H1 (cell line): Measurements from ENCODE around the gene PGM2L1. TPM values are rescaled to one million over a fixed set of nuclear protein-coding genes. Genes with fewer than 3 reads are reported as not detected.

ENCODE experiments used
- CTCF ChIA-PET: fragments of 300-600 bp; sonication (Branson Sonifier 250); formaldehyde crosslinking; loops from one replicate; lab custom pipeline; 2021; ENCODE audit not compliant: partially characterized antibody; lab: Charles Lee
- POLR2A ChIA-PET: fragments of 300-600 bp; sonication (Branson Sonifier 250); formaldehyde crosslinking; loops from one replicate; lab custom pipeline; 2021; ENCODE audit warnings: inconsistent platforms; ENCODE audit not compliant: partially characterized antibody; lab: Charles Lee
- DNase-seq, 2 experiments: peaks; one replicate each; pipeline versions ENCODE4 v3.0.0 to v3.0.0-alpha.2; 2010 to 2022; ENCODE audit warnings: low spot score in 2 of 2, low read depth in 1 of 2, mixed read lengths in 1 of 2
- FAIRE-seq: peaks from 2 replicates; lab custom pipeline; 2011; peaks lifted over from hg19 to GRCh38; lab: Jason Lieb, UNC
- H2AFZ ChIP-seq: 2 replicates; pipeline ENCODE4 v1.8.1; 2012; ENCODE audit warnings: low read length, inconsistent platforms
- H2AK5ac ChIP-seq: 2 replicates; pipeline ENCODE4 v1.6.1; 2013; ENCODE audit warnings: low read depth, low read length
- H2BK120ac ChIP-seq: replicated peaks from 2 replicates; pipeline ENCODE3; 2013; ENCODE audit warnings: low read depth, low read length, inconsistent platforms
- H2BK12ac ChIP-seq: 2 replicates; pipeline ENCODE4 v1.6.1; 2013; ENCODE audit warnings: low read depth, low read length
- H2BK15ac ChIP-seq: 2 replicates; pipeline ENCODE4 v1.6.1; 2013; ENCODE audit warnings: low read length
- H2BK20ac ChIP-seq: 2 replicates; pipeline ENCODE4 v1.6.1; 2013; ENCODE audit warnings: low read length
- H2BK5ac ChIP-seq: 2 replicates; pipeline ENCODE4 v1.6.1; 2013; ENCODE audit warnings: low read depth, low read length
- H3K14ac ChIP-seq: 2 replicates; pipeline ENCODE4 v1.6.1; 2013; ENCODE audit warnings: inconsistent platforms; ENCODE audit not compliant: insufficient read length
- H3K18ac ChIP-seq: 2 replicates; pipeline ENCODE4 v1.6.1; 2013; ENCODE audit warnings: low read length; ENCODE audit errors: extremely low read depth
- H3K23ac ChIP-seq: 2 replicates; pipeline ENCODE4 v1.6.1; 2013; ENCODE audit warnings: inconsistent platforms; ENCODE audit not compliant: insufficient read length
- H3K23me2 ChIP-seq: 2 replicates; pipeline ENCODE4 v1.6.1; 2013; ENCODE audit warnings: low read depth, low read length
- H3K27ac ChIP-seq: 2 replicates; pipeline ENCODE4 v1.6.1; 2011; ENCODE audit warnings: low read depth, low read length, inconsistent platforms
- H3K27me3 ChIP-seq, 4 experiments: replicated peaks in 1 of 4; 1 replicate in 1 of 4; 2 replicates in 3 of 4; pipeline versions ENCODE4 v1.6.1 to v1.8.1; 2011 to 2013; ENCODE audit warnings: low read length in 3 of 4, mild to moderate bottlenecking in 3 of 4, inconsistent platforms in 2 of 4, mixed read lengths in 2 of 4, moderate library complexity in 1 of 4; ENCODE audit not compliant: control insufficient read depth in 3 of 4, insufficient read depth in 3 of 4; ENCODE audit errors: extremely low read depth in 1 of 4
- H3K36me3 ChIP-seq, 4 experiments: 2 replicates each; pipeline versions ENCODE4 v1.6.1 to v1.8.1; 2011 to 2013; ENCODE audit warnings: mild to moderate bottlenecking in 4 of 4, low read length in 3 of 4, moderate library complexity in 2 of 4, control low read depth in 1 of 4, inconsistent platforms in 1 of 4; ENCODE audit not compliant: insufficient read depth in 4 of 4, control insufficient read depth in 2 of 4
- H3K4ac ChIP-seq: replicated peaks from 2 replicates; pipeline ENCODE3; 2013; ENCODE audit warnings: low read length, low read depth, mixed read lengths, inconsistent platforms; ENCODE audit not compliant: insufficient read length
- H3K4me1 ChIP-seq, 4 experiments: replicated peaks in 1 of 4; 1 replicate in 1 of 4; 2 replicates in 3 of 4; pipeline versions ENCODE4 v1.6.1 to v1.8.1; 2011 to 2013; ENCODE audit warnings: low read length in 3 of 4, inconsistent platforms in 2 of 4, mixed read lengths in 1 of 4; ENCODE audit not compliant: insufficient read depth in 4 of 4, control insufficient read depth in 3 of 4
- H3K4me2 ChIP-seq, 2 experiments: 2 replicates each; pipeline versions ENCODE4 v1.6.1 to v1.8.1; 2011 to 2013; ENCODE audit warnings: low read depth in 2 of 2, low read length in 2 of 2, control low read depth in 1 of 2, inconsistent platforms in 1 of 2, mild to moderate bottlenecking in 1 of 2; ENCODE audit not compliant: insufficient read depth in 1 of 2
- H3K4me3 ChIP-seq, 4 experiments: fragments of 200-600, 300-600 bp in 1 of 4; sonication (generic), shearing (Covaris generic), sonication (Bioruptor Twin) in 1 of 4; 2 replicates each; pipeline versions ENCODE4 v1.5.1 to v1.8.1; 2011 to 2016; ENCODE audit warnings: low read length in 4 of 4, low read depth in 3 of 4, control low read depth in 2 of 4, inconsistent platforms in 2 of 4, mild to moderate bottlenecking in 2 of 4, mixed read lengths in 1 of 4, moderate library complexity in 1 of 4; ENCODE audit not compliant: insufficient read depth in 2 of 4; ENCODE audit errors: extremely low read depth in 1 of 4
- H3K56ac ChIP-seq: replicated peaks from 2 replicates; pipeline ENCODE3; 2013; ENCODE audit warnings: low read depth, mild to moderate bottlenecking, mixed read lengths, low read length, inconsistent platforms; ENCODE audit not compliant: insufficient read length
- H3K79me1 ChIP-seq: 2 replicates; pipeline ENCODE4 v1.6.1; 2013; ENCODE audit warnings: low read depth, low read length, control low read depth
- H3K79me2 ChIP-seq, 2 experiments: 2 replicates each; pipeline versions ENCODE4 v1.6.1 to v1.8.1; 2012 to 2013; ENCODE audit warnings: low read length in 2 of 2, mild to moderate bottlenecking in 2 of 2, inconsistent platforms in 1 of 2; ENCODE audit not compliant: insufficient read depth in 2 of 2, control insufficient read depth in 1 of 2
- H3K9ac ChIP-seq, 4 experiments: replicated peaks in 1 of 4; 1 replicate in 1 of 4; 2 replicates in 3 of 4; pipeline versions ENCODE4 v1.6.1 to v1.8.1; 2011 to 2013; ENCODE audit warnings: low read depth in 3 of 4, low read length in 3 of 4, control low read depth in 2 of 4, mild to moderate bottlenecking in 2 of 4, moderate library complexity in 2 of 4, inconsistent platforms in 1 of 4; ENCODE audit errors: extremely low read depth in 1 of 4
- H3K9me3 ChIP-seq, 2 experiments: 2 replicates each; pipeline versions ENCODE4 v1.6.1 to v1.8.1; 2012 to 2013; ENCODE audit warnings: mild to moderate bottlenecking in 2 of 2, moderate library complexity in 2 of 2, control low read depth in 1 of 2, inconsistent platforms in 1 of 2, low read depth in 1 of 2, low read length in 1 of 2, mixed read lengths in 1 of 2; ENCODE audit not compliant: insufficient read depth in 2 of 2
- H4K20me1 ChIP-seq, 2 experiments: replicated peaks in 1 of 2; 2 replicates each; pipeline versions ENCODE3 to v1.8.1; 2011 to 2013; ENCODE audit warnings: inconsistent platforms in 2 of 2, low read length in 2 of 2, mild to moderate bottlenecking in 1 of 2; ENCODE audit not compliant: insufficient read depth in 2 of 2, control insufficient read depth in 1 of 2
- H4K5ac ChIP-seq: 2 replicates; pipeline ENCODE4 v1.6.1; 2013; ENCODE audit warnings: low read length, low read depth, mixed read lengths, inconsistent platforms; ENCODE audit not compliant: insufficient read length
- H4K8ac ChIP-seq: 2 replicates; pipeline ENCODE4 v1.8.0; 2013; ENCODE audit warnings: mild to moderate bottlenecking, moderate library complexity, low read length, inconsistent platforms; ENCODE audit not compliant: insufficient read depth; ENCODE audit errors: extremely low read depth
- H4K91ac ChIP-seq: replicated peaks from 2 replicates; pipeline ENCODE3; 2013; ENCODE audit warnings: low read length, mixed read lengths, inconsistent platforms; ENCODE audit not compliant: insufficient read length
- FOSL1 ChIP-seq: IDR thresholded peaks from 2 replicates; pipeline ENCODE4 v1.6.1; 2011; ENCODE audit warnings: mild to moderate bottlenecking, low read depth, low read length, moderate library complexity; ENCODE audit not compliant: insufficient read depth
- NRF1 ChIP-seq: IDR thresholded peaks from 2 replicates; pipeline ENCODE4 v1.6.1; 2011; ENCODE audit warnings: mild to moderate bottlenecking, low read depth, low read length, improper control_type of control experiment
- POLR2AphosphoS5 ChIP-seq: IDR thresholded peaks from 2 replicates; pipeline ENCODE4 v1.6.1; 2011; ENCODE audit warnings: low read depth, low read length
- SIN3A ChIP-seq, 2 experiments: IDR thresholded peaks in 1 of 2; conservative IDR thresholded peaks in 1 of 2; 2 replicates each; pipeline ENCODE4 v1.6.1; 2011 to 2012; ENCODE audit warnings: low read length in 2 of 2, improper control_type of control experiment in 1 of 2, low read depth in 1 of 2, mild to moderate bottlenecking in 1 of 2
- TAF7 ChIP-seq: optimal IDR thresholded peaks from 2 replicates; pipeline ENCODE3; 2011; ENCODE audit warnings: low read depth, mild to moderate bottlenecking, inconsistent platforms, low read length, moderate library complexity, borderline replicate concordance
- TBP ChIP-seq: IDR thresholded peaks from 2 replicates; pipeline ENCODE4 v1.6.1; 2011; ENCODE audit warnings: low read depth, low read length, improper control_type of control experiment
- WGBS, 2 experiments: shearing (Covaris generic) in 1 of 2; methylation state at CpG; one replicate each; pipeline versions ENCODE4 v1.1.6 to v1.1.7; 2013 to 2015; ENCODE audit warnings: low lambda C conversion rate in 2 of 2, mixed read lengths in 2 of 2, inconsistent platforms in 1 of 2, low coverage in 1 of 2, missing lambda C conversion rate in 1 of 2; ENCODE audit not compliant: insufficient replicate concordance in 2 of 2, insufficient coverage in 1 of 2, insufficient read length in 1 of 2; ENCODE audit errors: extremely low coverage in 1 of 2, missing lambda C conversion rate in 1 of 2; 5-methylcytosine and 5-hydroxymethylcytosine counted together
- polyA plus RNA-seq, 7 experiments: library from polyadenylated mRNA; depleted of rRNA in 3 of 7; stranded (reverse) in 5 of 7; unstranded in 2 of 7; fragments of >200 nt in 5 of 7; fragments of 200-250 nt in 2 of 7; gene quantifications; 1 replicate in 5 of 7; 2 replicates in 1 of 7; 4 replicates in 1 of 7; pipeline versions ENCODE4 v1.2.1 to v1.2.3, GENCODE V29; 2011 to 2013; ENCODE audit warnings: missing spikeins in 2 of 7, mixed read lengths in 2 of 7
- total RNA-seq: library from RNA; stranded (reverse); fragmentation: NEBNext Ultra II Directional; extraction: Animal tissue kit (Norgen Biotek cat#: 25700); gene quantifications from 2 replicates; pipeline ENCODE4 v1.2.1, GENCODE V29; 2021

PGM2L1 gene
- total and polyA plus RNA-seq, 2 of the 8 experiments (the other 6 are each of a cell fraction or from before 2014, with no cell fraction given) = 5.0 to 42.7 TPM

DNA sequence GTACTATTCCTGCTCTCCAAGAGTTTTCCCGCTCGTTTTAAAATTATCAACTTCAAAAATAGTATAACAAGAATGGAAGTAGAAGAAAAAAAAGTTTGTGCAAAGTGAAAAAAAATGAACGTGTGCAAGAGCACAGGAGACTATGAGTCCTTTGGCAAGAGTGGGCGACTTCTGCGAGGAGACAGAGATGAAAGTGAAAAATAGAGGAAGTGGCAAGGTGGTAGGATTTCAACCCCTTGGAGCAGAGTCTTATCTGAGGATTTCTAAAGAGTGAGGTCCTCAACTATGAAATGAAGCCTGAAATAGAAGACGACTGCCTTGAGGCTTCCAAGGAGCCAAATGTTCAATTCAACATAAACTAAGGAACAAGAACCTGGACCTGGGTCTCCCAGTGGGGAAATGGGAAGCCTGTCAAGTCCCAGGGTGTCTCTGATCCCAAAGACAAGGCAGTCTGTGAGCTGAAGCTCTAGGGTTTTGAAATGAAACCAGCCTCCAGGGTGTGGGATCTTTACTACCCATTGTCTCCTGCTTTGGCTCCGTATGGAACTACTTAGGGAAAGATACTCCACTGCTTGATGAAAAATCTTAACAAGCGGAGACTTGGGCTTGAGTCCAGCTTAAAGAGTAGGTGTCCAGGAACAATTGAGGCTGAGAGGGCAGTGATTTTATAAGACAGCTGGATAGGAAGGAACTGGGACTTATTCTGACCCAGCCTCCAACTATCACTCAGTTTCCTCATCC is 91.6 kb downstream of the PGM2L1 start:
- H3K36me3 ChIP-seq = no peaks in the 10 kb centered on the region
- H3K56ac ChIP-seq = no peak overlapping the region
- peaks cover 0 to 5% (median 2%) of the 10 kb centered on the region in 4 experiments; a peak in 3 of 7 replicates for H3K4me1 ChIP-seq
- ChIA-PET POLR2A (no interaction called here), CTCF (interaction anchor here (1.2 kb wide), 1 partner anchor 51 kb away, joined by 4 read pairs; no protein-coding TSS in a partner anchor)
- no peak overlapping the region for H3K18ac ChIP-seq
- no peak overlapping the region for H3K9ac ChIP-seq
- TF ChIP-seq POLR2AphosphoS5 = no peak
- TF ChIP-seq FOSL1 = no peak
- no peak for TF ChIP-seq SIN3A (conservative IDR thresholded peaks at IDR 0.05 in 1 of 2, IDR thresholded peaks at IDR 0.05 in 1 of 2; ENCODE audit: low read depth in 1 of 2, low read length in 2 of 2)
- TF ChIP-seq TBP = no peak
- TF ChIP-seq NRF1 = no peak
- TF ChIP-seq TAF7 = no peak
- H2BK12ac ChIP-seq = no peak overlapping the region
- H2BK5ac ChIP-seq = no peak overlapping the region
- no peak overlapping the region for H3K23ac ChIP-seq
- no peaks in the 10 kb centered on the region for H3K9me3 ChIP-seq
- H4K91ac ChIP-seq = no peak overlapping the region
- no peak overlapping the region for H3K4me3 ChIP-seq
- peaks cover 6 to 15% (median 10%) of the 10 kb centered on the region in 4 experiments for H3K27me3 ChIP-seq
- H3K27ac ChIP-seq = no peak overlapping the region
- H4K8ac ChIP-seq = no peak overlapping the region
- no peak overlapping the region for H2BK120ac ChIP-seq
- no peak overlapping the region for H2AK5ac ChIP-seq
- H3K4me2 ChIP-seq = no peak overlapping the region
- no peak overlapping the region for H2BK15ac ChIP-seq
- H3K79me1 ChIP-seq = no peaks in the 10 kb centered on the region
- WGBS, 2 experiments = 88% methylated on average over 8 of the region's 8 CpGs; no CpG with 5 or more reads in 1 of the 2 experiments
- no peaks in the 10 kb centered on the region for H3K79me2 ChIP-seq
- no peak overlapping the region for H3K14ac ChIP-seq
- H2BK20ac ChIP-seq = no peak overlapping the region
- peaks cover 4% of the 10 kb centered on the region for H3K23me2 ChIP-seq
- FAIRE-seq (no peak), DNase-seq (no peak)
- H4K20me1 ChIP-seq = peaks cover 0 to 6% of the 10 kb centered on the region in 2 experiments
- no peak overlapping the region for H2AFZ ChIP-seq
- H3K4ac ChIP-seq = no peak overlapping the region
- H4K5ac ChIP-seq = no peak overlapping the region
